Measurements from ENCODE around the gene MEGF11.

Gene MEGF11

GRCh38 chr15:66097151-66098021 is 156.2 kb downstream of the MEGF11 start:
- Histone ChIP-seq H3K27ac (ENCODE audit: low read length) (no peak overlapping the region), H3K79me2 (ENCODE audit: low read length) (no peaks in the 10 kb centered on the region), H2AFZ (ENCODE audit: low read depth, low read length) (no peak overlapping the region), H3K4me2 (ENCODE audit: low read length) (no peak overlapping the region), H3K4me1 (ENCODE audit: low read length) (no peaks in the 10 kb centered on the region), H3K9me3 (ENCODE audit: insufficient read depth, low read length) (no peaks in the 10 kb centered on the region), H3K4me3 (ENCODE audit: low read length) (no peak overlapping the region), H3K36me3 (replicated peaks; ENCODE audit: low read depth, low read length) (no peaks in the 10 kb centered on the region), H4K20me1 (ENCODE audit: insufficient read depth, low read length) (no peaks in the 10 kb centered on the region), H3K9ac (ENCODE audit: low read length) (no peak overlapping the region), H3K27me3 (ENCODE audit: low read depth, low read length) (peaks cover 48% of the 10 kb centered on the region)
- TF ChIP-seq, protein P1, sequence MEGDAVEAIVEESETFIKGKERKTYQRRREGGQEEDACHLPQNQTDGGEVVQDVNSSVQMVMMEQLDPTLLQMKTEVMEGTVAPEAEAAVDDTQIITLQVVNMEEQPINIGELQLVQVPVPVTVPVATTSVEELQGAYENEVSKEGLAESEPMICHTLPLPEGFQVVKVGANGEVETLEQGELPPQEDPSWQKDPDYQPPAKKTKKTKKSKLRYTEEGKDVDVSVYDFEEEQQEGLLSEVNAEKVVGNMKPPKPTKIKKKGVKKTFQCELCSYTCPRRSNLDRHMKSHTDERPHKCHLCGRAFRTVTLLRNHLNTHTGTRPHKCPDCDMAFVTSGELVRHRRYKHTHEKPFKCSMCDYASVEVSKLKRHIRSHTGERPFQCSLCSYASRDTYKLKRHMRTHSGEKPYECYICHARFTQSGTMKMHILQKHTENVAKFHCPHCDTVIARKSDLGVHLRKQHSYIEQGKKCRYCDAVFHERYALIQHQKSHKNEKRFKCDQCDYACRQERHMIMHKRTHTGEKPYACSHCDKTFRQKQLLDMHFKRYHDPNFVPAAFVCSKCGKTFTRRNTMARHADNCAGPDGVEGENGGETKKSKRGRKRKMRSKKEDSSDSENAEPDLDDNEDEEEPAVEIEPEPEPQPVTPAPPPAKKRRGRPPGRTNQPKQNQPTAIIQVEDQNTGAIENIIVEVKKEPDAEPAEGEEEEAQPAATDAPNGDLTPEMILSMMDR (IDR thresholded peaks at IDR 0.05; ENCODE audit: low read depth, low read length), result no peak
- TF ChIP-seq EZH2phosphoT487 (IDR thresholded peaks at IDR 0.05; ENCODE audit: low read depth), result no peak

- Histone ChIP-seq H3K4me2 (ENCODE audit: low read length) (no peak overlapping the region), H3K4me1 (ENCODE audit: low read length) (no peaks in the 10 kb centered on the region), H3K36me3 (replicated peaks; ENCODE audit: low read depth, low read length) (no peaks in the 10 kb centered on the region), H4K20me1 (ENCODE audit: insufficient read depth, low read length) (no peaks in the 10 kb centered on the region), H3K4me3 (ENCODE audit: low read length) (no peak overlapping the region), H2AFZ (ENCODE audit: low read depth, low read length) (no peak overlapping the region), H3K79me2 (ENCODE audit: low read length) (no peaks in the 10 kb centered on the region), H3K27me3 (ENCODE audit: low read depth, low read length) (peaks cover 48% of the 10 kb centered on the region), H3K9me3 (ENCODE audit: insufficient read depth, low read length) (no peaks in the 10 kb centered on the region), H3K9ac (ENCODE audit: low read length) (no peak overlapping the region), H3K27ac (ENCODE audit: low read length) (no peak overlapping the region)
- TF ChIP-seq EZH2phosphoT487 (IDR thresholded peaks at IDR 0.05; ENCODE audit: low read depth), result no peak
- TF ChIP-seq, protein P1 (IDR thresholded peaks at IDR 0.05; ENCODE audit: low read depth, low read length), result no peak
Measured at GRCh38 chr15:66096688-66097058, 156.9 kb downstream of the MEGF11 start.

DNA sequence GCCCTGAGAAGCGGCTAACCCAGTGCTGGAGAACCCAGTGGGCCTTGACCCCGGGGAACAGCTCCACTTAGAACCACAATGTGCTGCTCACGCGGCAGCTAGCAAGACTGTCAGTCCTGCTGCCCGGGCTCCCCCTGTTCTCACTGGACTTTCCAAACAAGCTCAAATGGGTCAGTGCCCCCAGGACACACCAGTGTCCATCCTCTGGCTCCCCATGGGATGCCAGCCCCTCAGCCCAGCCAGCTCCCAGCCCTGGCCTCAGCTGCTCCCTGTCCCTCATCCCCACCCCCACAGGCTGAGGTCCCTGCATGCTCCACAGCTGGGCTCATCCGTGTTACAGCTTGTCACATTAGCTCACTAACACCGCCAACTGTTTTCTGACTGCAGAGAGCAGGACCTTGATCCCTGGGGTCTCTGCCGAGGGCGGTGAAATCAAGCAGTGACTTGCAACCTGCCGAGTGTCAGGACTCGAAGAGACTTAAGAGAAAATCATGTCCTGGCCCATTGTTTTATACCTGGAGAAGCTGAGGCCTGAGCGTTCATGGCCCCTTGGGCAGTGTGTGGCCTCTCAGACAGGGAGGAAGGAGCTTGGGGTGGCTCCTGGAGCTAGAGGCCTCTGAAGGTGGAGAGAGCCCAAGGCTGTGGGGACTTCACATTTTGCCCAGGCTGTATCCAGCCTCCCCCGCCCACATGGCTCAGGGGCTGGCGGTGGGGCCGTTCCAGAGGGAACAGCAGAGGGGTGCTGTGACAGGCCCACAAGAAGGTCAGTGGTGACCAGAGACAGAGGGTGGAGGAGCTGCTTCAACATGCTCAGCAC is 157.5 kb downstream of the MEGF11 start:
- Histone ChIP-seq H3K79me2 (ENCODE audit: low read length) (no peaks in the 10 kb centered on the region), H3K27ac (ENCODE audit: low read length) (no peak overlapping the region), H3K36me3 (replicated peaks; ENCODE audit: low read depth, low read length) (no peaks in the 10 kb centered on the region), H3K4me3 (ENCODE audit: low read length) (no peak overlapping the region), H4K20me1 (ENCODE audit: insufficient read depth, low read length) (no peaks in the 10 kb centered on the region), H3K27me3 (ENCODE audit: low read depth, low read length) (peaks cover 48% of the 10 kb centered on the region), H3K9ac (ENCODE audit: low read length) (no peak overlapping the region), H2AFZ (ENCODE audit: low read depth, low read length) (no peak overlapping the region), H3K4me1 (ENCODE audit: low read length) (no peaks in the 10 kb centered on the region), H3K9me3 (ENCODE audit: insufficient read depth, low read length) (no peaks in the 10 kb centered on the region), H3K4me2 (ENCODE audit: low read length) (no peak overlapping the region)
- TF ChIP-seq, protein P1 (IDR thresholded peaks at IDR 0.05; ENCODE audit: low read depth, low read length), result no peak
- no peak for TF ChIP-seq EZH2phosphoT487 (IDR thresholded peaks at IDR 0.05; ENCODE audit: low read depth)

- Histone ChIP-seq H3K79me2 (ENCODE audit: low read length) (no peaks in the 10 kb centered on the region), H3K4me1 (ENCODE audit: low read length) (no peaks in the 10 kb centered on the region), H3K36me3 (replicated peaks; ENCODE audit: low read depth, low read length) (no peaks in the 10 kb centered on the region), H3K27me3 (ENCODE audit: low read depth, low read length) (peaks cover 55% of the 10 kb centered on the region), H3K9ac (ENCODE audit: low read length) (no peak overlapping the region), H3K4me3 (ENCODE audit: low read length) (no peak overlapping the region), H3K4me2 (ENCODE audit: low read length) (no peak overlapping the region), H3K9me3 (ENCODE audit: insufficient read depth, low read length) (no peaks in the 10 kb centered on the region), H2AFZ (ENCODE audit: low read depth, low read length) (no peak overlapping the region), H4K20me1 (ENCODE audit: insufficient read depth, low read length) (no peaks in the 10 kb centered on the region), H3K27ac (ENCODE audit: low read length) (no peak overlapping the region)
- TF ChIP-seq EZH2phosphoT487 (IDR thresholded peaks at IDR 0.05; ENCODE audit: low read depth), result no peak
- TF ChIP-seq, protein P1 (IDR thresholded peaks at IDR 0.05; ENCODE audit: low read depth, low read length), result no peak
Measured at GRCh38 chr15:66094331-66094730, 159.2 kb downstream of the MEGF11 start.

Data from OCI-LY3 (cell line).